ENCODE results near the gene ARID1B. TPM values are rescaled to one million over a fixed set of nuclear protein-coding genes. Genes with fewer than 3 reads are reported as not detected.

The ARID1B gene
- total and polyA plus RNA-seq, 2 experiments from 2014 or later: 41.9 to 72.7 TPM

DNA sequence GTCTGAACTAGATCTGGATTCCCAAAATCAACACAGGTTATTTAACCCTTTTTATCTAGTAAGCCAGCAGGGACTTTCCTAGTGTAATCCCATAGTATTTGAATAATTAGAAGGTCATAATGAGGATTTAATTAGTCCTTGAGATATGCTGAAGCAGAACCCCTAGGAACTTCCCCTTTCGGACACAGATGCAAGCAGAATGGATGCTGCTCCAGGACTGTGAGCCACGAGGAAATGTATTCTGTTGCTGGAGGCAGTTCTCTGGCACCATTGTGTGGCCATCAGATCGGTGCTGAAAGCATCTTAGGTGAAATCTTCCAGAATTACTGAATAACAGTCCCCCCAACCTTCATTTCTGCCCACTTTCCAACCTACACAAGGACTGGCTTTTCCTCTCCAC is 339.2 kb downstream of the ARID1B start:
- TF ChIP-seq, protein P1, sequence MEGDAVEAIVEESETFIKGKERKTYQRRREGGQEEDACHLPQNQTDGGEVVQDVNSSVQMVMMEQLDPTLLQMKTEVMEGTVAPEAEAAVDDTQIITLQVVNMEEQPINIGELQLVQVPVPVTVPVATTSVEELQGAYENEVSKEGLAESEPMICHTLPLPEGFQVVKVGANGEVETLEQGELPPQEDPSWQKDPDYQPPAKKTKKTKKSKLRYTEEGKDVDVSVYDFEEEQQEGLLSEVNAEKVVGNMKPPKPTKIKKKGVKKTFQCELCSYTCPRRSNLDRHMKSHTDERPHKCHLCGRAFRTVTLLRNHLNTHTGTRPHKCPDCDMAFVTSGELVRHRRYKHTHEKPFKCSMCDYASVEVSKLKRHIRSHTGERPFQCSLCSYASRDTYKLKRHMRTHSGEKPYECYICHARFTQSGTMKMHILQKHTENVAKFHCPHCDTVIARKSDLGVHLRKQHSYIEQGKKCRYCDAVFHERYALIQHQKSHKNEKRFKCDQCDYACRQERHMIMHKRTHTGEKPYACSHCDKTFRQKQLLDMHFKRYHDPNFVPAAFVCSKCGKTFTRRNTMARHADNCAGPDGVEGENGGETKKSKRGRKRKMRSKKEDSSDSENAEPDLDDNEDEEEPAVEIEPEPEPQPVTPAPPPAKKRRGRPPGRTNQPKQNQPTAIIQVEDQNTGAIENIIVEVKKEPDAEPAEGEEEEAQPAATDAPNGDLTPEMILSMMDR (IDR thresholded peaks at IDR 0.05; ENCODE audit: low read depth, low read length): no peak

DNA sequence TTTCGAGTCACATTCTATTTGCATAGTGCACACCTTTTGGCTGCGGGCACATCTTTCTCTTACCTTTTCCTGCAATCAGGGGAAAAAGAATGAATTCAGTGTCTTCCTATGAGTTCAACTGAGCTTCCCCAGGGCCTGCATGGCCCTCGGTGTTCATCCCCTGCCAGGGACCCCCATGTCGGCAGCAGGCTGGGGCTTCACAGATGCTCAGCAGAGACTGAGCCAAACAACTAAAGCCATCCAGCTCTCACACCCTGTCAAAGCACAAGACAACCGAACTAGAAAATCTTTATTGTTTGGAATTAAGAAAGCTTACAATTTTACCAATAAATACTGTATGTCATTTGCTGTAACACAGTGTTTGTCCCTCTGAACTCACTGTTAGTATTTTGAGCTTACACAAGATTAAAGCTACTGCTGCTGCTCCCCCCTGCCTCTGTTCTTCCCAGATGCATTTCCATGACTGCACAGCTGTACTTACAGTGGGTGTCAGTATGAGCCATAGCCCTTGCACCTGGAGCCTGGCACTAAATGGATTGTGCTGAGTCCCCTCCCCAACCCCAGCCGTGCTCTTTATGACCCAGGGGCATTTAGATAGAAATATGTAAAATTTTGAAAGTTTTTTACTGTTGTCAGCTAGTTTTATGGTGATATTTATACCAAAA is 340.4 kb downstream of the ARID1B start:
- H3K4me1 ChIP-seq (ENCODE audit: low read depth): peaks cover 10% of the 10 kb centered on the region
- no peak overlapping the region for H3K4me3 ChIP-seq
- no peaks in the 10 kb centered on the region for H3K36me3 ChIP-seq
- H3K27me3 ChIP-seq: no peaks in the 10 kb centered on the region
- DNase-seq (ENCODE audit: low read depth in 1 of 2, low spot score in 1 of 2): no peak
- TF ChIP-seq, protein P1 (IDR thresholded peaks at IDR 0.05; ENCODE audit: low read depth, low read length): no peak
- no peak overlapping the region for H3K27ac ChIP-seq
- no peaks in the 10 kb centered on the region for H3K9me3 ChIP-seq (ENCODE audit: low read depth)

More for the DNA sequence above, 339.2 kb downstream of the ARID1B start:
- no peak overlapping the region for H3K4me3 ChIP-seq
- no peaks in the 10 kb centered on the region for H3K36me3 ChIP-seq
- H3K27ac ChIP-seq: no peak overlapping the region
- no peaks in the 10 kb centered on the region for H3K27me3 ChIP-seq
- no peaks in the 10 kb centered on the region for H3K9me3 ChIP-seq (ENCODE audit: low read depth)
- H3K4me1 ChIP-seq (ENCODE audit: low read depth): peaks cover 10% of the 10 kb centered on the region
- DNase-seq (ENCODE audit: low read depth in 1 of 2, low spot score in 1 of 2): no peak

DNA sequence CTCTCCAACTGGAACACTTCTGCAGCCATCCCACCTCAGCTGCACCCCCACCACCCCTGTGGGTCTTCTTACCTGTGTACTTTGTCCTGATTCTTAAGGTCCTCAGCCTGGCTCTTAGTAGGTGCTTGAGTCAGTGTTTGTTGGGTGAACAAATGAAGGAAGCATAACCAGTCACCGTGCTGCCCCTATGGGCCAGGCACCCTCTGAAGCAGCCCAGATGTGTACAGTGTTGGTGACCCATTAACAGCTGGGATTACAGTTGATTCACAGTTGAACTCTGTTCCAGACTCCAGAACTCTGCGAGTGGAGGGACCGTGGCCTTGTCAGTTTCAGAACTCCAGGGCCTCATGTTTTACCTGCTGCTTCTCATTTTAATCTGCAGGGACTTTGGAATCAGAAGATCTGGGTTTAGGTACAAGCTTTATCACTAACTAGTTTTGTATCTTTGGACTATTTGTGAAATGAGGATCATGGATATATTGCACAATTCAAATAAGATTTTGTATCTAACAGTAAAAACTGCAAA is 342.4 kb downstream of the ARID1B start:
- Histone ChIP-seq H3K27ac (peak overlapping the region; percentile 15), H3K4me3 (no peak overlapping the region), H3K4me1 (ENCODE audit: low read depth) (peaks cover 10% of the 10 kb centered on the region), H3K9me3 (ENCODE audit: low read depth) (no peaks in the 10 kb centered on the region), H3K36me3 (no peaks in the 10 kb centered on the region), H3K27me3 (no peaks in the 10 kb centered on the region)
- no peak for DNase-seq (ENCODE audit: low read depth in 1 of 2, low spot score in 1 of 2)
- TF ChIP-seq, protein P1 (IDR thresholded peaks at IDR 0.05; ENCODE audit: low read depth, low read length): no peak

DNA sequence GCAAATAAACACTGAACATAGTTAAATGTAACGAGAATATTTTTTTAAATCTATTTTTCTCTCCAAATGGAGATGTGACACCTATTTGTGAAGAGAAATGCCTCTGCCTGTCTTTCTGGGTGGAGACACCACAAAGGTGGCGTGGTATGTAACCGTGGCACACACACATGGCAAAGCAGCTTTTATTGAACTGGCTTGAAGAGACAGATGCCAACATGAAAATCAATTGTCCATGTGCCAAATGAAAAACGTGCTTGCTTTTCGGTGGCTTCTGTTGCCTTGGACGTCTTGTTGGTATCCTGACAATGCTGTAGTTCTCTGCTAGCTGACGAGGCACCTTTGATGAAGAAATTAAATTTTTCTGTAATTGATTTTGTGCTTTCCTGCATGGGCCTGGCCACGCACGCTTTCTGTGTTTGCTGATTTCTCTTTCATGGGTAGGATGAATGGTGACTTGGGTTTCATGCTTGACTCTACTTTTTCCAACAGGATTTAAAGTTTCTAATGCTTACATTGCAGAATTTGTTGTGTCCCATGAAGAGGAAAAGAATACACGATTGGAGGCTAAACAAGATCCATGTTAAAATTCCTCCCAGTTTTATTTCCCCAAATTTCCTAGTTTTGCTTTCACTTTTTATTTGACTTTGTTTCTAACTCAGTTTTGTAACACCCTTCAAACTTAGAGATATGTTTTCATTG is 343.5 kb downstream of the ARID1B start:
- H3K4me3 ChIP-seq: no peak overlapping the region
- H3K9me3 ChIP-seq (ENCODE audit: low read depth): no peaks in the 10 kb centered on the region
- no peak overlapping the region for H3K27ac ChIP-seq
- no peak for DNase-seq (ENCODE audit: low read depth in 1 of 2, low spot score in 1 of 2)
- TF ChIP-seq, protein P1 (IDR thresholded peaks at IDR 0.05; ENCODE audit: low read depth, low read length): no peak
- no peaks in the 10 kb centered on the region for H3K36me3 ChIP-seq
- H3K27me3 ChIP-seq: no peaks in the 10 kb centered on the region
- peaks cover 10% of the 10 kb centered on the region for H3K4me1 ChIP-seq (ENCODE audit: low read depth)

DNA sequence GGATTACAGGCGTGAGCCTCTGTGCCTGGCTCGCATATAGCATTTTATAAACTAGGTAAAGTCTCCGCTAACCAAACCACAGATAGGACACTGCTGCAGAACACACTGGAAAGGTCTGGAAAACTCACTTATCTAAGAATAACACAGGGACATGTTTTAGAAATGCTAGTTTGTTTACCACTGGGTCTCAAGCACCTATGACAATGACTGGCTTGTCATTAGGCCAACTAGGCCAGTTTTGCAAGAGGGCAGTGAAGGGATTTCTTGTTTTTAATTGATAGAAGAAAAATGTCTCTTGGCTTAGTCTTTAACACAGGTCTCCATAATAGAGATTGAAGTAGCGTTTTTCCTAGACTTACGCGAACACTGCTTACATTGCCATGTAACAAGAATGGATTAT is 344.7 kb downstream of the ARID1B start:
- no peak for DNase-seq (ENCODE audit: low read depth in 1 of 2, low spot score in 1 of 2)
- Histone ChIP-seq H3K27me3 (no peaks in the 10 kb centered on the region), H3K4me3 (no peak overlapping the region), H3K9me3 (ENCODE audit: low read depth) (no peaks in the 10 kb centered on the region), H3K36me3 (no peaks in the 10 kb centered on the region), H3K4me1 (ENCODE audit: low read depth) (peaks cover 10% of the 10 kb centered on the region), H3K27ac (no peak overlapping the region)
- TF ChIP-seq, protein P1 (IDR thresholded peaks at IDR 0.05; ENCODE audit: low read depth, low read length): no peak
